IMR-90 (cell line): ENCODE results near the gene LRRC8B. TPM values are rescaled to one million over a fixed set of nuclear protein-coding genes. Genes with fewer than 3 reads are reported as not detected.

ENCODE experiments used
- ATAC-seq: fragments of 200-7000 bp; cut with Tn5 transposase; 2 replicates; pipeline ENCODE4 v1.9.1; 2020; ENCODE audit warnings: low read depth, mild to moderate bottlenecking, moderate library complexity
- BruUV-seq: library from RNA; stranded (reverse); fragments of 400-500 nt; replicated peaks from 2 replicates; lab custom pipeline; 2021; lab: Mats Ljungman, UMichigan
- CTCF ChIA-PET: fragments of 300-600 bp; formaldehyde crosslinking; extraction: SDS; loops from one replicate; lab custom pipeline; 2021; ENCODE audit warnings: antibody characterized with exemption; lab: Yijun Ruan, JAX
- POLR2A ChIA-PET: fragments of 300-600 bp; sonication (Branson Sonifier 250); formaldehyde crosslinking; loops from one replicate; lab custom pipeline; 2022; ENCODE audit warnings: antibody characterized with exemption; ENCODE audit not compliant: unreplicated experiment; lab: Charles Lee
- DNase-seq: peaks from one replicate; pipeline ENCODE4 v3.0.0; 2013
- H2AFZ ChIP-seq: replicated peaks from 2 replicates; pipeline ENCODE3; 2013; ENCODE audit warnings: low read length, mild to moderate bottlenecking; ENCODE audit not compliant: poor library complexity
- H2AK5ac ChIP-seq: 2 replicates; pipeline ENCODE4 v1.6.1; 2013; ENCODE audit warnings: low read depth, low read length, inconsistent platforms
- H2AK9ac ChIP-seq: replicated peaks from 2 replicates; pipeline ENCODE3; 2013; ENCODE audit warnings: mild to moderate bottlenecking, low read depth, low read length, moderate library complexity; ENCODE audit not compliant: poor library complexity
- H2BK120ac ChIP-seq: 2 replicates; pipeline ENCODE4 v1.6.1; 2013; ENCODE audit warnings: low read depth, low read length, inconsistent platforms
- H2BK15ac ChIP-seq: 3 replicates; pipeline ENCODE4 v1.6.1; 2013; ENCODE audit warnings: low read depth, low read length, inconsistent platforms
- H2BK20ac ChIP-seq: 2 replicates; pipeline ENCODE4 v1.6.1; 2013; ENCODE audit warnings: low read depth, mild to moderate bottlenecking, inconsistent platforms, low read length, moderate library complexity
- H2BK5ac ChIP-seq: 2 replicates; pipeline ENCODE4 v1.6.1; 2013; ENCODE audit warnings: mild to moderate bottlenecking, low read depth, low read length, inconsistent platforms; ENCODE audit not compliant: poor library complexity, severe bottlenecking
- H3K14ac ChIP-seq: replicated peaks from 2 replicates; pipeline ENCODE4 v1.6.1; 2013; ENCODE audit warnings: low read depth, low read length, inconsistent platforms
- H3K18ac ChIP-seq: 2 replicates; pipeline ENCODE4 v1.6.1; 2013; ENCODE audit warnings: low read depth, low read length, control low read depth
- H3K23ac ChIP-seq: 2 replicates; pipeline ENCODE4 v1.6.1; 2013; ENCODE audit warnings: low read depth, low read length, inconsistent platforms
- H3K27ac ChIP-seq: 2 replicates; pipeline ENCODE4 v1.5.1; 2013; ENCODE audit warnings: mild to moderate bottlenecking, control low read depth, low read length; ENCODE audit not compliant: insufficient read depth
- H3K27me3 ChIP-seq: 2 replicates; pipeline ENCODE4 v1.6.1; 2013; ENCODE audit warnings: low read length; ENCODE audit not compliant: control insufficient read depth, insufficient read depth
- H3K36me3 ChIP-seq: 2 replicates; pipeline ENCODE4 v1.6.1; 2013; ENCODE audit warnings: low read length, mixed read lengths; ENCODE audit not compliant: control insufficient read depth, insufficient read depth
- H3K4ac ChIP-seq: 2 replicates; pipeline ENCODE4 v1.6.1; 2013; ENCODE audit warnings: low read depth, low read length, inconsistent platforms
- H3K4me1 ChIP-seq: 2 replicates; pipeline ENCODE4 v1.6.1; 2013; ENCODE audit warnings: low read length, mixed read lengths; ENCODE audit not compliant: control insufficient read depth, insufficient read depth
- H3K4me2 ChIP-seq: 2 replicates; pipeline ENCODE4 v1.6.1; 2013; ENCODE audit warnings: low read depth, mild to moderate bottlenecking, control low read depth, low read length, moderate library complexity
- H3K4me3 ChIP-seq: 2 replicates; pipeline ENCODE4 v1.5.1; 2013; ENCODE audit warnings: low read depth, mild to moderate bottlenecking, control low read depth, low read length, moderate library complexity; ENCODE audit not compliant: insufficient read depth
- H3K56ac ChIP-seq: 2 replicates; pipeline ENCODE4 v1.6.1; 2013; ENCODE audit warnings: low read length, inconsistent platforms; ENCODE audit not compliant: insufficient read depth; ENCODE audit errors: extremely low read depth
- H3K79me1 ChIP-seq, 2 experiments: 2 replicates each; pipeline ENCODE4 v1.6.1; 2013; ENCODE audit warnings: low read length in 2 of 2, inconsistent platforms in 1 of 2, low read depth in 1 of 2
- H3K9ac ChIP-seq: 2 replicates; pipeline ENCODE4 v1.6.1; 2013; ENCODE audit warnings: low read depth, low read length, control low read depth
- H3K9me1 ChIP-seq: 2 replicates; pipeline ENCODE4 v1.6.1; 2013; ENCODE audit warnings: low read length, inconsistent platforms; ENCODE audit not compliant: insufficient read depth
- H3K9me3 ChIP-seq: 2 replicates; pipeline ENCODE4 v1.6.1; 2013; ENCODE audit warnings: low read length; ENCODE audit not compliant: control insufficient read depth, insufficient read depth
- H4K20me1 ChIP-seq: 2 replicates; pipeline ENCODE4 v1.6.1; 2013; ENCODE audit warnings: low read length, inconsistent platforms; ENCODE audit not compliant: insufficient read depth
- H4K5ac ChIP-seq: 2 replicates; pipeline ENCODE4 v1.6.1; 2013; ENCODE audit warnings: mild to moderate bottlenecking, low read depth, low read length, control low read depth
- H4K8ac ChIP-seq, 2 experiments: 2 replicates each; pipeline ENCODE4 v1.6.1; 2013; ENCODE audit warnings: low read depth in 2 of 2, low read length in 2 of 2, control low read depth in 1 of 2, inconsistent platforms in 1 of 2
- H4K91ac ChIP-seq: 2 replicates; pipeline ENCODE4 v1.6.1; 2013; ENCODE audit warnings: low read depth, low read length, inconsistent platforms; ENCODE audit not compliant: insufficient read depth
- BHLHE40 ChIP-seq: fragments of 150-350 bp; IDR thresholded peaks from 2 replicates; pipeline ENCODE4 v1.6.1; 2016; ENCODE audit warnings: mild to moderate bottlenecking, low read depth, low read length
- CHD1 ChIP-seq: IDR thresholded peaks from 2 replicates; pipeline ENCODE4 v1.6.1; 2012; ENCODE audit warnings: low read depth, low read length, improper control_type of control experiment
- CTCF ChIP-seq: conservative IDR thresholded peaks from 2 replicates; pipeline ENCODE4 v1.5.1; 2012; ENCODE audit warnings: mild to moderate bottlenecking, low read depth, low read length, improper control_type of control experiment
- ELK1 ChIP-seq: fragments of 150-350 bp; IDR thresholded peaks from 2 replicates; pipeline ENCODE4 v1.6.1; 2016; ENCODE audit warnings: low read depth, mild to moderate bottlenecking, low read length, moderate library complexity, borderline replicate concordance
- FOS ChIP-seq: fragments of 150-350 bp; IDR thresholded peaks from 2 replicates; pipeline ENCODE4 v1.6.1; 2016; ENCODE audit warnings: low read depth, low read length
- MAZ ChIP-seq: IDR thresholded peaks from 2 replicates; pipeline ENCODE4 v1.6.1; 2012; ENCODE audit warnings: low read depth, mild to moderate bottlenecking, low read length, improper control_type of control experiment, moderate library complexity, borderline replicate concordance
- MXI1 ChIP-seq: IDR thresholded peaks from 2 replicates; pipeline ENCODE4 v1.6.1; 2012; ENCODE audit warnings: low read depth, mild to moderate bottlenecking, low read length, moderate library complexity, borderline replicate concordance
- NFE2L2 ChIP-seq: fragments of 150-350 bp; IDR thresholded peaks from 2 replicates; pipeline ENCODE4 v1.6.1; 2016; ENCODE audit warnings: low read depth, mild to moderate bottlenecking, low read length
- POLR2A ChIP-seq: IDR thresholded peaks from 2 replicates; pipeline ENCODE4 v1.6.1; 2012; ENCODE audit warnings: mild to moderate bottlenecking, low read depth, low read length
- RAD21 ChIP-seq: IDR thresholded peaks from 2 replicates; pipeline ENCODE4 v1.6.1; 2012; ENCODE audit warnings: low read length, improper control_type of control experiment
- RCOR1 ChIP-seq: IDR thresholded peaks from 2 replicates; pipeline ENCODE4 v1.6.1; 2012; ENCODE audit warnings: mild to moderate bottlenecking, low read length, improper control_type of control experiment; ENCODE audit not compliant: insufficient replicate concordance
- RFX5 ChIP-seq: IDR thresholded peaks from 2 replicates; pipeline ENCODE4 v1.8.0; 2012; ENCODE audit warnings: low read depth, mild to moderate bottlenecking, low read length, moderate library complexity
- SMC3 ChIP-seq: fragments of 150-350 bp; IDR thresholded peaks from 2 replicates; pipeline ENCODE4 v1.6.1; 2016; ENCODE audit warnings: low read depth, mild to moderate bottlenecking, antibody characterized with exemption, low read length, moderate library complexity
- USF2 ChIP-seq: fragments of 150-350 bp; IDR thresholded peaks from 2 replicates; pipeline ENCODE4 v1.6.1; 2017; ENCODE audit warnings: mild to moderate bottlenecking, antibody characterized with exemption, low read length, low read depth
- WGBS, 2 experiments: methylation state at CpG; one replicate each; pipeline versions ENCODE4 v1.1.5 to v1.1.7; 2013; ENCODE audit warnings: missing lambda C conversion rate in 2 of 2; ENCODE audit not compliant: insufficient read length in 1 of 2; ENCODE audit errors: extremely low coverage in 2 of 2; 5-methylcytosine and 5-hydroxymethylcytosine counted together
- dilution Hi-C: fragments of 300-500 bp; cut with HindIII; formaldehyde crosslinking; loops from one replicate; pipeline ENCODE4 v1.14.3; 2018; ENCODE audit warnings: low sequenced_read_pairs; ENCODE audit not compliant: unreplicated experiment
- in situ Hi-C: fragments of 300-500 bp; cut with MboI; formaldehyde crosslinking; loops from 3 replicates; pipeline ENCODE4 v1.14.3; 2019; ENCODE audit warnings: low sequenced_read_pairs, inconsistent platforms, mixed read lengths
- intact Hi-C: fragments of 100-400 bp; cut with micrococcal nuclease; formaldehyde crosslinking; loops from 2 replicates; pipeline ENCODE4 v1.10.0; 2022
- polyA plus RNA-seq, 3 experiments: library from polyadenylated mRNA; depleted of rRNA; stranded (reverse); fragments of >200 nt; gene quantifications; 2 replicates each; pipeline ENCODE4 v1.2.3, GENCODE V29; 2012; ENCODE audit warnings: low replicate concordance in 1 of 3
- total RNA-seq: library from RNA; depleted of rRNA; stranded (reverse); fragments of >200 nt; gene quantifications from 2 replicates; pipeline ENCODE4 v1.2.3, GENCODE V29; 2012

LRRC8B gene
- total and polyA plus RNA-seq, 2 of the 4 experiments (the other 2 are of a cell fraction): 0.74 to 1.8 TPM

- Histone ChIP-seq H3K79me1 (no peaks in the 10 kb centered on the region), H3K9me3 (no peaks in the 10 kb centered on the region), H3K14ac (no peak overlapping the region), H3K4me3 (no peak overlapping the region), H3K18ac (no peak overlapping the region), H2BK15ac (no peak overlapping the region), H3K27me3 (peaks cover 7% of the 10 kb centered on the region), H4K20me1 (no peaks in the 10 kb centered on the region), H2AK5ac (no peak overlapping the region), H2AFZ (no peak overlapping the region), H3K4me1 (no peaks in the 10 kb centered on the region), H2BK120ac (no peak overlapping the region), H2BK20ac (no peak overlapping the region), H3K9ac (no peak overlapping the region), H2AK9ac (no peak overlapping the region), H2BK5ac (no peak overlapping the region), H3K9me1 (no peaks in the 10 kb centered on the region), H3K36me3 (no peaks in the 10 kb centered on the region), H3K27ac (no peak overlapping the region), H4K91ac (no peak overlapping the region), H3K23ac (no peak overlapping the region), H3K56ac (no peak overlapping the region), H3K4me2 (no peak overlapping the region), H4K8ac (no peak overlapping the region), H3K4ac (no peak overlapping the region), H4K5ac (no peak overlapping the region)
- ATAC-seq (no peak), DNase-seq (no peak)
- POLR2A ChIA-PET: no interaction called here
- no CpG with 5 or more reads among the region's 3 CpGs for WGBS, 2 experiments
- CTCF ChIA-PET: interaction anchor here (0.9 to 4.0 kb wide), 3 partner anchors 17 to 279 kb away, joined by 4 to 32 read pairs (median 5); no protein-coding TSS in a partner anchor
- dilution Hi-C loops: loop anchor here (25.0 kb wide), 1 partner anchor 103 kb away; no protein-coding TSS in a partner anchor
- intact Hi-C loops: no loop called here
- BruUV-seq: no TSS peak
- in situ Hi-C loops: loop anchor here (10.0 to 25.0 kb wide), 2 partner anchors 280 to 503 kb away; partner anchors contain the start of gene ZNF326
- TF ChIP-seq CHD1 (no peak), USF2 (no peak), FOS (no peak), MAZ (no peak), ELK1 (no peak), RAD21 (no peak), CTCF (no peak), MXI1 (no peak), NFE2L2 (no peak), RCOR1 (no peak), RFX5 (no peak), SMC3 (no peak), POLR2A (no peak), BHLHE40 (no peak)
These were observed 40.3 kb upstream of the LRRC8B start for GRCh38 chr1:89484092-89485038.
